H1 (cell line): ENCODE data around the gene CPED1. TPM values are rescaled to one million over a fixed set of nuclear protein-coding genes. Genes with fewer than 3 reads are reported as not detected.

Experiments used
- CTCF ChIA-PET: fragments of 300-600 bp; sonication (Branson Sonifier 250); formaldehyde crosslinking; loops from one replicate; lab custom pipeline; 2021; ENCODE audit not compliant: partially characterized antibody; lab: Charles Lee
- POLR2A ChIA-PET: fragments of 300-600 bp; sonication (Branson Sonifier 250); formaldehyde crosslinking; loops from one replicate; lab custom pipeline; 2021; ENCODE audit warnings: inconsistent platforms; ENCODE audit not compliant: partially characterized antibody; lab: Charles Lee
- DNase-seq, 2 experiments: peaks; one replicate each; pipeline versions ENCODE4 v3.0.0 to v3.0.0-alpha.2; 2010 to 2022; ENCODE audit warnings: low spot score in 2 of 2, low read depth in 1 of 2, mixed read lengths in 1 of 2
- FAIRE-seq: peaks from 2 replicates; lab custom pipeline; 2011; peaks lifted over from hg19 to GRCh38; lab: Jason Lieb, UNC
- H2AFZ ChIP-seq: 2 replicates; pipeline ENCODE4 v1.8.1; 2012; ENCODE audit warnings: low read length, inconsistent platforms
- H2AK5ac ChIP-seq: 2 replicates; pipeline ENCODE4 v1.6.1; 2013; ENCODE audit warnings: low read depth, low read length
- H2BK120ac ChIP-seq: replicated peaks from 2 replicates; pipeline ENCODE3; 2013; ENCODE audit warnings: low read depth, low read length, inconsistent platforms
- H2BK12ac ChIP-seq: 2 replicates; pipeline ENCODE4 v1.6.1; 2013; ENCODE audit warnings: low read depth, low read length
- H2BK15ac ChIP-seq: 2 replicates; pipeline ENCODE4 v1.6.1; 2013; ENCODE audit warnings: low read length
- H2BK20ac ChIP-seq: 2 replicates; pipeline ENCODE4 v1.6.1; 2013; ENCODE audit warnings: low read length
- H2BK5ac ChIP-seq: 2 replicates; pipeline ENCODE4 v1.6.1; 2013; ENCODE audit warnings: low read depth, low read length
- H3K14ac ChIP-seq: 2 replicates; pipeline ENCODE4 v1.6.1; 2013; ENCODE audit warnings: inconsistent platforms; ENCODE audit not compliant: insufficient read length
- H3K18ac ChIP-seq: 2 replicates; pipeline ENCODE4 v1.6.1; 2013; ENCODE audit warnings: low read length; ENCODE audit errors: extremely low read depth
- H3K23ac ChIP-seq: 2 replicates; pipeline ENCODE4 v1.6.1; 2013; ENCODE audit warnings: inconsistent platforms; ENCODE audit not compliant: insufficient read length
- H3K23me2 ChIP-seq: 2 replicates; pipeline ENCODE4 v1.6.1; 2013; ENCODE audit warnings: low read depth, low read length
- H3K27ac ChIP-seq: 2 replicates; pipeline ENCODE4 v1.6.1; 2011; ENCODE audit warnings: low read depth, low read length, inconsistent platforms
- H3K27me3 ChIP-seq, 4 experiments: replicated peaks in 1 of 4; 1 replicate in 1 of 4; 2 replicates in 3 of 4; pipeline versions ENCODE4 v1.6.1 to v1.8.1; 2011 to 2013; ENCODE audit warnings: low read length in 3 of 4, mild to moderate bottlenecking in 3 of 4, inconsistent platforms in 2 of 4, mixed read lengths in 2 of 4, moderate library complexity in 1 of 4; ENCODE audit not compliant: control insufficient read depth in 3 of 4, insufficient read depth in 3 of 4; ENCODE audit errors: extremely low read depth in 1 of 4
- H3K36me3 ChIP-seq, 4 experiments: 2 replicates each; pipeline versions ENCODE4 v1.6.1 to v1.8.1; 2011 to 2013; ENCODE audit warnings: mild to moderate bottlenecking in 4 of 4, low read length in 3 of 4, moderate library complexity in 2 of 4, control low read depth in 1 of 4, inconsistent platforms in 1 of 4; ENCODE audit not compliant: insufficient read depth in 4 of 4, control insufficient read depth in 2 of 4
- H3K4ac ChIP-seq: replicated peaks from 2 replicates; pipeline ENCODE3; 2013; ENCODE audit warnings: low read length, low read depth, mixed read lengths, inconsistent platforms; ENCODE audit not compliant: insufficient read length
- H3K4me1 ChIP-seq, 4 experiments: replicated peaks in 1 of 4; 1 replicate in 1 of 4; 2 replicates in 3 of 4; pipeline versions ENCODE4 v1.6.1 to v1.8.1; 2011 to 2013; ENCODE audit warnings: low read length in 3 of 4, inconsistent platforms in 2 of 4, mixed read lengths in 1 of 4; ENCODE audit not compliant: insufficient read depth in 4 of 4, control insufficient read depth in 3 of 4
- H3K4me2 ChIP-seq, 2 experiments: 2 replicates each; pipeline versions ENCODE4 v1.6.1 to v1.8.1; 2011 to 2013; ENCODE audit warnings: low read depth in 2 of 2, low read length in 2 of 2, control low read depth in 1 of 2, inconsistent platforms in 1 of 2, mild to moderate bottlenecking in 1 of 2; ENCODE audit not compliant: insufficient read depth in 1 of 2
- H3K4me3 ChIP-seq, 4 experiments: fragments of 200-600, 300-600 bp in 1 of 4; sonication (generic), shearing (Covaris generic), sonication (Bioruptor Twin) in 1 of 4; 2 replicates each; pipeline versions ENCODE4 v1.5.1 to v1.8.1; 2011 to 2016; ENCODE audit warnings: low read length in 4 of 4, low read depth in 3 of 4, control low read depth in 2 of 4, inconsistent platforms in 2 of 4, mild to moderate bottlenecking in 2 of 4, mixed read lengths in 1 of 4, moderate library complexity in 1 of 4; ENCODE audit not compliant: insufficient read depth in 2 of 4; ENCODE audit errors: extremely low read depth in 1 of 4
- H3K56ac ChIP-seq: replicated peaks from 2 replicates; pipeline ENCODE3; 2013; ENCODE audit warnings: low read depth, mild to moderate bottlenecking, mixed read lengths, low read length, inconsistent platforms; ENCODE audit not compliant: insufficient read length
- H3K79me1 ChIP-seq: 2 replicates; pipeline ENCODE4 v1.6.1; 2013; ENCODE audit warnings: low read depth, low read length, control low read depth
- H3K79me2 ChIP-seq, 2 experiments: 2 replicates each; pipeline versions ENCODE4 v1.6.1 to v1.8.1; 2012 to 2013; ENCODE audit warnings: low read length in 2 of 2, mild to moderate bottlenecking in 2 of 2, inconsistent platforms in 1 of 2; ENCODE audit not compliant: insufficient read depth in 2 of 2, control insufficient read depth in 1 of 2
- H3K9ac ChIP-seq, 4 experiments: replicated peaks in 1 of 4; 1 replicate in 1 of 4; 2 replicates in 3 of 4; pipeline versions ENCODE4 v1.6.1 to v1.8.1; 2011 to 2013; ENCODE audit warnings: low read depth in 3 of 4, low read length in 3 of 4, control low read depth in 2 of 4, mild to moderate bottlenecking in 2 of 4, moderate library complexity in 2 of 4, inconsistent platforms in 1 of 4; ENCODE audit errors: extremely low read depth in 1 of 4
- H3K9me3 ChIP-seq, 2 experiments: 2 replicates each; pipeline versions ENCODE4 v1.6.1 to v1.8.1; 2012 to 2013; ENCODE audit warnings: mild to moderate bottlenecking in 2 of 2, moderate library complexity in 2 of 2, control low read depth in 1 of 2, inconsistent platforms in 1 of 2, low read depth in 1 of 2, low read length in 1 of 2, mixed read lengths in 1 of 2; ENCODE audit not compliant: insufficient read depth in 2 of 2
- H4K20me1 ChIP-seq, 2 experiments: replicated peaks in 1 of 2; 2 replicates each; pipeline versions ENCODE3 to v1.8.1; 2011 to 2013; ENCODE audit warnings: inconsistent platforms in 2 of 2, low read length in 2 of 2, mild to moderate bottlenecking in 1 of 2; ENCODE audit not compliant: insufficient read depth in 2 of 2, control insufficient read depth in 1 of 2
- H4K5ac ChIP-seq: 2 replicates; pipeline ENCODE4 v1.6.1; 2013; ENCODE audit warnings: low read length, low read depth, mixed read lengths, inconsistent platforms; ENCODE audit not compliant: insufficient read length
- H4K8ac ChIP-seq: 2 replicates; pipeline ENCODE4 v1.8.0; 2013; ENCODE audit warnings: mild to moderate bottlenecking, moderate library complexity, low read length, inconsistent platforms; ENCODE audit not compliant: insufficient read depth; ENCODE audit errors: extremely low read depth
- H4K91ac ChIP-seq: replicated peaks from 2 replicates; pipeline ENCODE3; 2013; ENCODE audit warnings: low read length, mixed read lengths, inconsistent platforms; ENCODE audit not compliant: insufficient read length
- ASH2L ChIP-seq: fragments of 200-600, 300-600 bp; sonication (generic); IDR thresholded peaks from one replicate; pipeline ENCODE4 v1.7.1; 2017; ENCODE audit warnings: low read length
- BCL11A ChIP-seq, 2 experiments: IDR thresholded peaks; one replicate each; pipeline ENCODE4 v1.6.1; 2011; ENCODE audit warnings: low read depth in 2 of 2, low read length in 2 of 2, mild to moderate bottlenecking in 2 of 2
- CHD2 ChIP-seq: IDR thresholded peaks from 2 replicates; pipeline ENCODE4 v1.6.1; 2012; ENCODE audit warnings: low read length, improper control_type of control experiment
- CREB1 ChIP-seq: IDR thresholded peaks from 2 replicates; pipeline ENCODE4 v1.6.1; 2012; ENCODE audit warnings: inconsistent platforms
- CTCF ChIP-seq, 3 experiments: IDR thresholded peaks; 1 replicate in 2 of 3; 2 replicates in 1 of 3; pipeline versions ENCODE4 v1.5.1 to v1.6.1; 2011; ENCODE audit warnings: low read length in 3 of 3, mild to moderate bottlenecking in 3 of 3, inconsistent platforms in 2 of 3, low read depth in 1 of 3, moderate library complexity in 1 of 3; ENCODE audit not compliant: insufficient read depth in 1 of 3; ENCODE audit errors: control extremely low read depth in 1 of 3
- EGR1 ChIP-seq: IDR thresholded peaks from 2 replicates; pipeline ENCODE4 v1.6.1; 2011; ENCODE audit warnings: low read depth, low read length, borderline replicate concordance
- KDM1A ChIP-seq: fragments of 200-600, 300-600 bp; sonication (generic); IDR thresholded peaks from 2 replicates; pipeline ENCODE4 v1.7.1; 2016; ENCODE audit warnings: mild to moderate bottlenecking, low read length, borderline replicate concordance
- POLR2AphosphoS5 ChIP-seq: IDR thresholded peaks from 2 replicates; pipeline ENCODE4 v1.6.1; 2011; ENCODE audit warnings: low read depth, low read length
- POU5F1 ChIP-seq: IDR thresholded peaks from 2 replicates; pipeline ENCODE4 v1.6.1; 2011; ENCODE audit warnings: low read depth, mild to moderate bottlenecking, low read length, moderate library complexity
- SIN3A ChIP-seq, 2 experiments: IDR thresholded peaks in 1 of 2; conservative IDR thresholded peaks in 1 of 2; 2 replicates each; pipeline ENCODE4 v1.6.1; 2011 to 2012; ENCODE audit warnings: low read length in 2 of 2, improper control_type of control experiment in 1 of 2, low read depth in 1 of 2, mild to moderate bottlenecking in 1 of 2
- SP1 ChIP-seq: IDR thresholded peaks from 2 replicates; pipeline ENCODE4 v1.6.1; 2011; ENCODE audit warnings: low read depth, low read length
- WGBS, 2 experiments: shearing (Covaris generic) in 1 of 2; methylation state at CpG; one replicate each; pipeline versions ENCODE4 v1.1.6 to v1.1.7; 2013 to 2015; ENCODE audit warnings: low lambda C conversion rate in 2 of 2, mixed read lengths in 2 of 2, inconsistent platforms in 1 of 2, low coverage in 1 of 2, missing lambda C conversion rate in 1 of 2; ENCODE audit not compliant: insufficient replicate concordance in 2 of 2, insufficient coverage in 1 of 2, insufficient read length in 1 of 2; ENCODE audit errors: extremely low coverage in 1 of 2, missing lambda C conversion rate in 1 of 2; 5-methylcytosine and 5-hydroxymethylcytosine counted together
- polyA plus RNA-seq, 7 experiments: library from polyadenylated mRNA; depleted of rRNA in 3 of 7; stranded (reverse) in 5 of 7; unstranded in 2 of 7; fragments of >200 nt in 5 of 7; fragments of 200-250 nt in 2 of 7; gene quantifications; 1 replicate in 5 of 7; 2 replicates in 1 of 7; 4 replicates in 1 of 7; pipeline versions ENCODE4 v1.2.1 to v1.2.3, GENCODE V29; 2011 to 2013; ENCODE audit warnings: missing spikeins in 2 of 7, mixed read lengths in 2 of 7
- total RNA-seq: library from RNA; stranded (reverse); fragmentation: NEBNext Ultra II Directional; extraction: Animal tissue kit (Norgen Biotek cat#: 25700); gene quantifications from 2 replicates; pipeline ENCODE4 v1.2.1, GENCODE V29; 2021
- TF ChIP-seq, protein P1 (sequence below): IDR thresholded peaks from 2 replicates; pipeline ENCODE4 v1.6.1; 2011; ENCODE audit warnings: low read depth, mild to moderate bottlenecking, low read length; ENCODE audit not compliant: insufficient read depth

The CPED1 gene
- total and polyA plus RNA-seq, 2 of the 8 experiments (the other 6 are each of a cell fraction or from before 2014, with no cell fraction given), result 0.08 to 0.39 TPM

DNA sequence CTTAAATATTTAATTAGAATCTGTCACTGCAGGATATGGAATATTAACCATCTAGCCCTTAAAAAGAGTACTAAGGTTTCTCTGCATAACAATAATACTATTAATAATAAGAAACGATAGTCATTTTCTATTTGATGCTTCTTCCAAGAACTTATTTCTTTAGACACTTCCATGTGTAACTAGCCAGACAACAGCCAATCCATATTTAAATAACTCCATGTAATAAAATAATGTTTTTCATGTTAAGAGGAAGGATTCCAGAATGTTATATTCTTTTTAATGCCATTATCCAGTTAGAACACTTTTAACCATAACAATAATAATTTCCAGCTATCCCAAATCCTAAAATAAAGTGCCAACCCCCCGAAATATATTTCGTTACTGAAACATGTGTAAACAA is 170.2 kb downstream of the CPED1 start:
- no peak overlapping the region for H2BK15ac ChIP-seq
- no peak overlapping the region for H3K27ac ChIP-seq
- no peaks in the 10 kb centered on the region for H4K20me1 ChIP-seq
- H3K4me1 ChIP-seq, result no peaks in the 10 kb centered on the region
- no peaks in the 10 kb centered on the region for H3K23me2 ChIP-seq
- ChIA-PET POLR2A (no interaction called here), CTCF (interaction anchor here (0.6 to 0.7 kb wide), 2 partner anchors 38 to 49 kb away, joined by 3 to 4 read pairs; no protein-coding TSS in a partner anchor)
- no peaks in the 10 kb centered on the region for H3K79me1 ChIP-seq
- no peak overlapping the region for H3K23ac ChIP-seq
- no peak overlapping the region for H3K14ac ChIP-seq
- H3K27me3 ChIP-seq, result no peaks in the 10 kb centered on the region
- H2BK5ac ChIP-seq, result no peak overlapping the region
- no peak overlapping the region for H4K91ac ChIP-seq
- H4K8ac ChIP-seq, result no peak overlapping the region
- no peak overlapping the region for H2AK5ac ChIP-seq
- FAIRE-seq (no peak), DNase-seq (no peak)
- no peaks in the 10 kb centered on the region for H3K36me3 ChIP-seq
- no peak overlapping the region for H3K9ac ChIP-seq
- H3K79me2 ChIP-seq, result no peaks in the 10 kb centered on the region
- no peak overlapping the region for H3K18ac ChIP-seq
- no peak overlapping the region for H3K56ac ChIP-seq
- H3K4me3 ChIP-seq, result no peak overlapping the region
- H2BK120ac ChIP-seq, result no peak overlapping the region
- no peak overlapping the region for H2BK20ac ChIP-seq
- H3K9me3 ChIP-seq, result no peaks in the 10 kb centered on the region
- 79% methylated on average over 3 of the region's 3 CpGs; no CpG with 5 or more reads in 1 of the 2 experiments for WGBS, 2 experiments
- H3K4ac ChIP-seq, result no peak overlapping the region
- no peak overlapping the region for H2BK12ac ChIP-seq
- H2AFZ ChIP-seq, result no peak overlapping the region
- no peak overlapping the region for H4K5ac ChIP-seq
- no peak overlapping the region for H3K4me2 ChIP-seq
- no peak for TF ChIP-seq POLR2AphosphoS5
- no peak for TF ChIP-seq SP1
- no peak for TF ChIP-seq EGR1
- no peak for TF ChIP-seq KDM1A
- TF ChIP-seq, protein P1, sequence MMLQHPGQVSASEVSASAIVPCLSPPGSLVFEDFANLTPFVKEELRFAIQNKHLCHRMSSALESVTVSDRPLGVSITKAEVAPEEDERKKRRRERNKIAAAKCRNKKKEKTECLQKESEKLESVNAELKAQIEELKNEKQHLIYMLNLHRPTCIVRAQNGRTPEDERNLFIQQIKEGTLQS, result no peak
- no peak for TF ChIP-seq POU5F1
- TF ChIP-seq BCL11A (IDR thresholded peaks at IDR 0.05; ENCODE audit: low read depth in 2 of 2, low read length in 2 of 2), result no peak
- no peak for TF ChIP-seq SIN3A (conservative IDR thresholded peaks at IDR 0.05 in 1 of 2, IDR thresholded peaks at IDR 0.05 in 1 of 2; ENCODE audit: low read depth in 1 of 2, low read length in 2 of 2)
- TF ChIP-seq ASH2L, result no peak
- TF ChIP-seq CREB1, result no peak
- TF ChIP-seq CTCF (IDR thresholded peaks at IDR 0.05; ENCODE audit: control extremely low read depth in 1 of 3, insufficient read depth in 1 of 3, low read depth in 1 of 3, low read length in 3 of 3), result no peak
- TF ChIP-seq CHD2, result no peak
